ENCODE results near the gene SERF2.

Gene SERF2

GRCh38 chr15:43777267-43777914 is 14.7 kb upstream of the SERF2 start:
- Histone ChIP-seq H3K36me3 (peaks cover 10% of the 10 kb centered on the region), H3K27ac (peak overlapping the region; percentile 79), H3K4me1 (ENCODE audit: control insufficient read depth in 1 of 2, insufficient read depth in 1 of 2, low read depth in 1 of 2, low read length in 1 of 2) (peaks cover 16 to 23% of the 10 kb centered on the region in 2 experiments), H3K4me3 (ENCODE audit: low read depth in 1 of 2, low read length in 1 of 2) (peak overlapping the region; percentile 76 to 93), H3K9me3 (no peaks in the 10 kb centered on the region), H3K27me3 (no peaks in the 10 kb centered on the region)
- TF ChIP-seq, protein P1, sequence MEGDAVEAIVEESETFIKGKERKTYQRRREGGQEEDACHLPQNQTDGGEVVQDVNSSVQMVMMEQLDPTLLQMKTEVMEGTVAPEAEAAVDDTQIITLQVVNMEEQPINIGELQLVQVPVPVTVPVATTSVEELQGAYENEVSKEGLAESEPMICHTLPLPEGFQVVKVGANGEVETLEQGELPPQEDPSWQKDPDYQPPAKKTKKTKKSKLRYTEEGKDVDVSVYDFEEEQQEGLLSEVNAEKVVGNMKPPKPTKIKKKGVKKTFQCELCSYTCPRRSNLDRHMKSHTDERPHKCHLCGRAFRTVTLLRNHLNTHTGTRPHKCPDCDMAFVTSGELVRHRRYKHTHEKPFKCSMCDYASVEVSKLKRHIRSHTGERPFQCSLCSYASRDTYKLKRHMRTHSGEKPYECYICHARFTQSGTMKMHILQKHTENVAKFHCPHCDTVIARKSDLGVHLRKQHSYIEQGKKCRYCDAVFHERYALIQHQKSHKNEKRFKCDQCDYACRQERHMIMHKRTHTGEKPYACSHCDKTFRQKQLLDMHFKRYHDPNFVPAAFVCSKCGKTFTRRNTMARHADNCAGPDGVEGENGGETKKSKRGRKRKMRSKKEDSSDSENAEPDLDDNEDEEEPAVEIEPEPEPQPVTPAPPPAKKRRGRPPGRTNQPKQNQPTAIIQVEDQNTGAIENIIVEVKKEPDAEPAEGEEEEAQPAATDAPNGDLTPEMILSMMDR (IDR thresholded peaks at IDR 0.05) = peak; percentile 62

DNA sequence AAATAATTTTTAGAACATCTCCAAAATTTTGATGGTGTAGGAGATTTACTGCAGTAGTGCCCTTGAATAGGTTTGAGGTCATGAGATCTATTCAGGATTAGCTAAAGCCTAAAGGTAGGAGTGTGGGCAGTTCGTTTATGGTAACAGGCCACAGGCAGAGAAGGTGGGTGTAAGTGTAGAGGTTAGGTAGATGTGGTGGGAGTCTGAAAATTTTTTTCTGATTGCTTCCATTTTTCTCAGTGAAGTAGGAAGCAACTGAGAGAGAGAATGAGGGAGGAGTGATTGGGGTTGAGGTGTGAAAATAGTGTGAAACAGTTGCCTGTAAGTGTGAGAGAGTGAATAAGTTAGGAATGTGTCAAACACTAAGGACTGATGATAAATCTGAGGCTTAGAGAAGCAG is 13.1 kb upstream of the SERF2 start:
- H3K4me1 ChIP-seq (ENCODE audit: control insufficient read depth in 1 of 2, insufficient read depth in 1 of 2, low read depth in 1 of 2, low read length in 1 of 2) = peaks cover 16 to 23% of the 10 kb centered on the region in 2 experiments
- no peak overlapping the region for H3K27ac ChIP-seq
- no peaks in the 10 kb centered on the region for H3K36me3 ChIP-seq
- no peaks in the 10 kb centered on the region for H3K9me3 ChIP-seq
- no peak overlapping the region for H3K4me3 ChIP-seq (ENCODE audit: low read depth in 1 of 2, low read length in 1 of 2)
- TF ChIP-seq, protein P1 (IDR thresholded peaks at IDR 0.05) = no peak
- no peaks in the 10 kb centered on the region for H3K27me3 ChIP-seq

- no peaks in the 10 kb centered on the region for H3K9me3 ChIP-seq
- TF ChIP-seq, protein P1 (IDR thresholded peaks at IDR 0.05) = no peak
- H3K27ac ChIP-seq = no peak overlapping the region
- H3K36me3 ChIP-seq = peaks cover 12% of the 10 kb centered on the region
- H3K4me3 ChIP-seq (ENCODE audit: low read depth in 1 of 2, low read length in 1 of 2) = no peak overlapping the region
- H3K4me1 ChIP-seq (ENCODE audit: control insufficient read depth in 1 of 2, insufficient read depth in 1 of 2, low read depth in 1 of 2, low read length in 1 of 2) = peaks cover 14 to 19% of the 10 kb centered on the region in 2 experiments
- H3K27me3 ChIP-seq = no peaks in the 10 kb centered on the region
Observed at GRCh38 chr15:43789409-43789808, 2.7 kb upstream of the SERF2 start.

DNA sequence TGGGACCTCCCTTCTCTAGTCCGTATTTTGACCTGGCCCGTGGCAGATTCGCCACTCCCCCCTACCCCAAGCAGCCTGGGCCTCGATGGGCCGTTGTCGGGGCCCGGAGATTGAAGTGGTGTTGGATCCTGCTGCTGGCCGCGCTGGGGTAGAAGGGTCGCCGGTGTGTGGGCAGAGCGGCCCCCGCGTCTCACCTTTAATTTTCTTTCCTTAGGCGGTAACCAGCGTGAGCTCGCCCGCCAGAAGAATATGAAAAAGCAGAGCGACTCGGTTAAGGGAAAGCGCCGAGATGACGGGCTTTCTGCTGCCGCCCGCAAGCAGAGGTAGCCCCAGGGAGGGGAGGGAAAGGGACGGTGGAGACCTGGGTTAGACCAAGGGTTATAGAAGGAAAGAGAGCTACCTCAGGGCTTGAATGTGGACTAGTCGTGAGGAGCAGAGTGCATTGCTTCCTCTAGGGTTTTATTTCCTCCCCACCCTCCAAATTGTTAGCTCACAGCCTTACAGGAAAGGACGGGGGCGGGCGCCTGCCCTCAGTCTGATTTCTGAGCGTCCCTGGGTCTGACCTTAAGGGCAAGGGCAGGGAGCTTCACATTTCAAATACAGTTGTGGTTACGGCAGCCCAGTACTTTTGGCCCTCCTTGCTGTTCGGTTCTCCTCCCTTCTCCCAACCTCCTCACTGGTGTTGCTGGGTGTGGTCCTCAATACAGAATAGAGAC is 799 bp downstream of the SERF2 start:
- TF ChIP-seq, protein P1 (IDR thresholded peaks at IDR 0.05) = no peak
- Histone ChIP-seq H3K4me1 (ENCODE audit: control insufficient read depth in 1 of 2, insufficient read depth in 1 of 2, low read depth in 1 of 2, low read length in 1 of 2) (peaks cover 14 to 26% of the 10 kb centered on the region in 2 experiments), H3K27me3 (no peaks in the 10 kb centered on the region), H3K36me3 (peaks cover 40% of the 10 kb centered on the region), H3K27ac (peak overlapping the region; percentile 91), H3K9me3 (no peaks in the 10 kb centered on the region), H3K4me3 (ENCODE audit: low read depth in 1 of 2, low read length in 1 of 2) (peak overlapping the region; percentile 91 to 94)

- H3K27me3 ChIP-seq = no peaks in the 10 kb centered on the region
- peaks cover 40% of the 10 kb centered on the region for H3K36me3 ChIP-seq
- no peaks in the 10 kb centered on the region for H3K9me3 ChIP-seq
- peak overlapping the region; percentile 91 for H3K27ac ChIP-seq
- TF ChIP-seq, protein P1 (IDR thresholded peaks at IDR 0.05) = no peak
- H3K4me1 ChIP-seq (ENCODE audit: control insufficient read depth in 1 of 2, insufficient read depth in 1 of 2, low read depth in 1 of 2, low read length in 1 of 2) = peaks cover 14 to 26% of the 10 kb centered on the region in 2 experiments
- H3K4me3 ChIP-seq (ENCODE audit: low read depth in 1 of 2, low read length in 1 of 2) = peak overlapping the region; percentile 91 to 94
Observed at GRCh38 chr15:43793647-43794046, 1.5 kb downstream of the SERF2 start.
